ENCODE measurements around the gene MYBPHL. TPM values are rescaled to one million over a fixed set of nuclear protein-coding genes. Genes with fewer than 3 reads are reported as not detected.

MYBPHL gene
- total RNA-seq, 1 donor from 2014 or later: 0.29 TPM

GRCh38 chr1:109316506-109316905 is 9.7 kb upstream of the MYBPHL start:
- no peaks in the 10 kb centered on the region for H3K9me3 Mint-ChIP-seq (ENCODE audit: low read depth)
- H3K4me1 Mint-ChIP-seq (ENCODE audit: low read depth): no peaks in the 10 kb centered on the region
- no peak for DNase-seq (ENCODE audit: low spot score, unreplicated experiment)
- H3K36me3 Mint-ChIP-seq (ENCODE audit: insufficient read depth): peaks cover 43% of the 10 kb centered on the region
- no peaks in the 10 kb centered on the region for H3K27me3 Mint-ChIP-seq
- no peak overlapping the region for H3K27ac Mint-ChIP-seq
- TF ChIP-seq, protein P1, sequence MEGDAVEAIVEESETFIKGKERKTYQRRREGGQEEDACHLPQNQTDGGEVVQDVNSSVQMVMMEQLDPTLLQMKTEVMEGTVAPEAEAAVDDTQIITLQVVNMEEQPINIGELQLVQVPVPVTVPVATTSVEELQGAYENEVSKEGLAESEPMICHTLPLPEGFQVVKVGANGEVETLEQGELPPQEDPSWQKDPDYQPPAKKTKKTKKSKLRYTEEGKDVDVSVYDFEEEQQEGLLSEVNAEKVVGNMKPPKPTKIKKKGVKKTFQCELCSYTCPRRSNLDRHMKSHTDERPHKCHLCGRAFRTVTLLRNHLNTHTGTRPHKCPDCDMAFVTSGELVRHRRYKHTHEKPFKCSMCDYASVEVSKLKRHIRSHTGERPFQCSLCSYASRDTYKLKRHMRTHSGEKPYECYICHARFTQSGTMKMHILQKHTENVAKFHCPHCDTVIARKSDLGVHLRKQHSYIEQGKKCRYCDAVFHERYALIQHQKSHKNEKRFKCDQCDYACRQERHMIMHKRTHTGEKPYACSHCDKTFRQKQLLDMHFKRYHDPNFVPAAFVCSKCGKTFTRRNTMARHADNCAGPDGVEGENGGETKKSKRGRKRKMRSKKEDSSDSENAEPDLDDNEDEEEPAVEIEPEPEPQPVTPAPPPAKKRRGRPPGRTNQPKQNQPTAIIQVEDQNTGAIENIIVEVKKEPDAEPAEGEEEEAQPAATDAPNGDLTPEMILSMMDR (IDR thresholded peaks at IDR 0.05; ENCODE audit: unreplicated experiment): no peak
- no peak overlapping the region for H3K4me3 Mint-ChIP-seq (ENCODE audit: low read depth)

DNA sequence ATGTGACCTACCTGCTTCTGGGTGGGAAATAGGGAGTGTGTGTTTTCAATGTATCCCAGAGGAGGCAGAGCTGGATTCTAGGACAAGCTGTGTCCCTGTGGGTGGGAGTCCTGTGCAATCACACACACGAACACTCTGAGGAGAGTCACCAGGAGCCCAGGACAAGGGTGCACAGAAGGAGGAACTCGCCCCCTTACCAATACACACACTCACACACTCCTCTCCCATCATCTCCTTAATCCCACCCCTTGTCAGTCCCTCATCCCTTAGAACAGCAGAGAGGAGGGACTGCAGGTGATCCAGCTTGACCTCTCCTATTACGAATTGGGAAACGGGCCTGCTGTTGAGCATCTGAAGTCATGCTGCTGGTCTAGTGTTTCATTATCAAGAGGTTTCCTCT is 8.5 kb upstream of the MYBPHL start:
- H3K4me3 Mint-ChIP-seq (ENCODE audit: low read depth): no peak overlapping the region
- H3K36me3 Mint-ChIP-seq (ENCODE audit: insufficient read depth): peaks cover 37% of the 10 kb centered on the region
- no peaks in the 10 kb centered on the region for H3K27me3 Mint-ChIP-seq
- DNase-seq (ENCODE audit: low spot score, unreplicated experiment): no peak
- peaks cover 3% of the 10 kb centered on the region for H3K4me1 Mint-ChIP-seq (ENCODE audit: low read depth)
- H3K27ac Mint-ChIP-seq: no peak overlapping the region
- H3K9me3 Mint-ChIP-seq (ENCODE audit: low read depth): no peaks in the 10 kb centered on the region
- TF ChIP-seq, protein P1 (IDR thresholded peaks at IDR 0.05; ENCODE audit: unreplicated experiment): no peak

DNA sequence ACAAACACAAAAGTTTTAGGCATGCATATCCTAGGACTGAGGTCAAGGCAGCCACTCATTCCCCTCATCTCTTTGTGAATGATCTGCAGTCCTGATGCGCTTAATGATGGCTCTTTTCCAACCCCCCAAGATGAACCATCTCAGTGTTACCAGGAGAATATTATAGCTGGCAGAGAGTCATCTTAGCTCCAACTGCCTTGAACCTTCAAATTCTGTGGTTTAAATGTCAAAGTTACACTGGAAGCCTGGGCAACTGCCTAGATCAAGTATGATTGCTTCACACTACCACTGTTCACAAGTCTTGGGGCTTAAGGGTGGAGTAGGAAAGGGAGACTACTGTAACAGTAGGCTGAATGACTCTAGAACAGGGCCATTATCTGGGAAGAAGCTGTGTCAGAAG is 8.0 kb upstream of the MYBPHL start:
- Mint-ChIP-seq H3K4me1 (ENCODE audit: low read depth) (peaks cover 3% of the 10 kb centered on the region), H3K27ac (peak overlapping the region; percentile 7), H3K9me3 (ENCODE audit: low read depth) (no peaks in the 10 kb centered on the region), H3K36me3 (ENCODE audit: insufficient read depth) (peaks cover 36% of the 10 kb centered on the region), H3K27me3 (no peaks in the 10 kb centered on the region), H3K4me3 (ENCODE audit: low read depth) (no peak overlapping the region)
- no peak for DNase-seq (ENCODE audit: low spot score, unreplicated experiment)
- TF ChIP-seq, protein P1 (IDR thresholded peaks at IDR 0.05; ENCODE audit: unreplicated experiment): no peak

- Mint-ChIP-seq H3K27me3 (no peaks in the 10 kb centered on the region), H3K36me3 (ENCODE audit: insufficient read depth) (peaks cover 29% of the 10 kb centered on the region), H3K27ac (no peak overlapping the region), H3K4me3 (ENCODE audit: low read depth) (no peak overlapping the region), H3K4me1 (ENCODE audit: low read depth) (peaks cover 3% of the 10 kb centered on the region), H3K9me3 (ENCODE audit: low read depth) (no peaks in the 10 kb centered on the region)
- TF ChIP-seq, protein P1 (IDR thresholded peaks at IDR 0.05; ENCODE audit: unreplicated experiment): no peak
- no peak for DNase-seq (ENCODE audit: low spot score, unreplicated experiment)
Observed at GRCh38 chr1:109312978-109313775, 6.4 kb upstream of the MYBPHL start.

DNA sequence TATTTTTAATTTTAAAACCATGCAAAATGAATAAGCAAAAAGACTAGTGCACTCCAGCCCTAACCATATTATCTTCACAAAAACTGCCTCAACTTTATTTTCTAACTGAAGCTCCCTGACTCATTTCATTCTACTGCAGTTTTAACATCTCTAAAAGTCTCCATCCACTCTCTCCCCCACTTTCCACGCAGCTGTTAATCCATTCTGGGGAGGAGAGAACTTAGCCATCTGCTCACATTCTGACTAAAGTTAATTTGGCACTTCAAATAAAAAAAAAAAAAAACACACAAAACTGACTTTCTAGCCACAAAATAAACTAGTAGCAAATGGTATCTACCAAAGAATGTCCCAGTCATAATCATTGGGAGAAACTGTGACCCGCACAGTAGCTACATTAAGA is 5.4 kb upstream of the MYBPHL start:
- Mint-ChIP-seq H3K27ac (no peak overlapping the region), H3K9me3 (ENCODE audit: low read depth) (no peaks in the 10 kb centered on the region), H3K27me3 (no peaks in the 10 kb centered on the region), H3K36me3 (ENCODE audit: insufficient read depth) (peaks cover 26% of the 10 kb centered on the region), H3K4me3 (ENCODE audit: low read depth) (no peak overlapping the region), H3K4me1 (ENCODE audit: low read depth) (peaks cover 9% of the 10 kb centered on the region)
- DNase-seq (ENCODE audit: low spot score, unreplicated experiment): no peak
- TF ChIP-seq, protein P1 (IDR thresholded peaks at IDR 0.05; ENCODE audit: unreplicated experiment): no peak
